Fibroblast of upper back skin (primary cell): ENCODE measurements around the gene PP2D1.
"Not testable (repeated sequence)": the region's sequence is repeated elsewhere in the genome, so short reads cannot be mapped to it uniquely, and the experiment has no call there.

Experiments
- DNase-seq: peaks from one replicate; pipeline ENCODE4 v3.0.0-alpha.2; 2013

The PP2D1 gene

GRCh38 chr3:20039765-20040547 is 27.9 kb upstream of the PP2D1 start, which contains the start of gene KAT2B:
Gene KAT2B, plus strand, starts transcription at chr3:20040446. Its CDS starts 32 bp downstream, at chr3:20040478.
- peak; percentile 46 for DNase-seq

DNA sequence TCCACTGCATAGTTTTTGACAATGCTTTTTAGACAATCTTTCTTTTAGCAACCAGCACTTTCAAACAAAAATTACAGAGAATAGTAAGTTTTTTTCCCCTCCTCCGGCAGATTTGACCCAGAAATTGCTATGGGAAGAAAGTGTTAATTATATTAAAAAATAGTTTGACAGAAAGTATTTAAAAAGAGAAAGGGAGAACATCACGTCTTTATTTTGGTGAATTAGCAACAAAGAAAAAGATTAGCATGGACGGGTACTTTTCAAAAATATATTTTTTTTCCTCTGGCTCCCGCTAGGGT is 27.4 kb upstream of the PP2D1 start:
- DNase-seq, result no peak

DNA sequence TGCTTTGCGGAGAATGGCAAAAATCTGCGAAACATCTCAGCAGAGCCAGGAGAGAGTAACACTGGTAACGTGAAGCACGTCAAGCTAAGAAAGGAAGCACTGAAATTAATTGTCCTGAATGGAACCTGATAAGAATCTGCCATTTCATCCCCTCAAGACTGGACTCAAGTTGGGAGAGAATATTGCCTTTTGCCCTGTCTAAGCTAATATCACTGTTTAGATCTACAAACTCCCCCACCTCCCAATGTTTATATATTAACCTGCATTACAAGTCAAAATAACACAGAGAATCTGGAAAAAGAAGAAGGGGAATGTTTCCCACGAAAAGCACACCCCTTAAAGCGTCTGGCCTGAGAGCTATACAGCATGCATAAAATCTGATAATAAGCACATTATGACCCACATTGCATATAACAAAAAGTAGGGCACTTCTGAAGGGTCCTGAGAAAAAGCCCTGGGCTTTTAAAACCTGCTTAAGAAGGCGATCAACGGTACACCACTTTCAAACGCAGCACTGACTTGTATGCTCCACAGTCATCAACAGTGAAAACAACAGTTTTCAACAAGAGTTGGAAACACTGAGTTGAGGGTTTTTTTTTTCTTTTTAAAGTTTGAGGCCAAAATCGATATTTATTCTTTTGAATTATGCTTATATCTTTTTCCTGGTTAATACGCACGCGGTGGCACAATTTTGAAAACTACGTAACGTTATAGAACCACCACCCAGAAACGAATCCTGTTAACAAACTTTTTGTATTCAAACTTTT is 26.8 kb upstream of the PP2D1 start:
- DNase-seq, result no peak

GRCh38 chr3:20037255-20037996 is 25.4 kb upstream of the PP2D1 start:
- no peak for DNase-seq

- DNase-seq, result no peak
These were observed 23.0 kb upstream of the PP2D1 start for GRCh38 chr3:20035019-20035418.

DNA sequence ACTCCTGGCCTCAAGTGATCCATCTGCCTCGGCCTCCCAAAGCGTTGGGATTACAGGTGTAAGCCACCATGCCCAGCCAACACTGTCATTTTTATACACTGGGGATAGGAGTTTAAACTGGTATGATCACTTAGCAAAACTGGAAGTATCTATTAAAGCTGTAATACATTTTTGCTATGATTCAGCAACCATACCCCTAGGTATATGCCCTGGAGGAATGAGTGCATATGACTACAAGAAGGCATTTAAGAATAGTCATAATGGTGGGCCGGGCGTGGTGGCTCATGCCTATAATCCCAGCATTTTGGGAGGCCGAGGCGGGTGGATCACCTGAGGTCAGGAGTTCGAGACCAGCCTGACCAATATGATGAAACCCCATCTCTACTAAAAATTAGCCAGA is 19.9 kb upstream of the PP2D1 start:
- DNase-seq, result not testable (repeated sequence)

DNA sequence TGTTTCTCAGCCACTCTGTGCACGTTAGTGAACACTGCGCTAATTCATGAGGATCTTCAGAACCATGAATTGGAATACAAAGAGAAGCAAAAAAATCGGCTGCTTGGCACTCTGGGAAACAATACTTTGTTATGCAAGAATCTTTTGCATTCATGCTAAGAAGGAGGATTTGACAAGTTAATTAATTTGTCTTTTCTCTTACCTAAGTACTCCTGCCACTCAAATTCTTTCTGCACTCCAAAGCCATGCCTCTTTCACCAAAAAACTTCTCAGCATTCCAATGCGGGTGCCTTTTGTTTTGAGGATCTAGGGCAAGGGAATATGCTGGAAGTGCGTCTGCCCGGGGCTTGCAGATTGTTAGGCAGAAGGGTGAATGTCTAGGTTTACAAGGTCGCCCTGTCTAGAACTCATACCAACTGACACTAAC is 16.9 kb upstream of the PP2D1 start:
- no peak for DNase-seq

- no peak for DNase-seq
These were observed 15.1 kb upstream of the PP2D1 start for GRCh38 chr3:20027136-20027535.

DNA sequence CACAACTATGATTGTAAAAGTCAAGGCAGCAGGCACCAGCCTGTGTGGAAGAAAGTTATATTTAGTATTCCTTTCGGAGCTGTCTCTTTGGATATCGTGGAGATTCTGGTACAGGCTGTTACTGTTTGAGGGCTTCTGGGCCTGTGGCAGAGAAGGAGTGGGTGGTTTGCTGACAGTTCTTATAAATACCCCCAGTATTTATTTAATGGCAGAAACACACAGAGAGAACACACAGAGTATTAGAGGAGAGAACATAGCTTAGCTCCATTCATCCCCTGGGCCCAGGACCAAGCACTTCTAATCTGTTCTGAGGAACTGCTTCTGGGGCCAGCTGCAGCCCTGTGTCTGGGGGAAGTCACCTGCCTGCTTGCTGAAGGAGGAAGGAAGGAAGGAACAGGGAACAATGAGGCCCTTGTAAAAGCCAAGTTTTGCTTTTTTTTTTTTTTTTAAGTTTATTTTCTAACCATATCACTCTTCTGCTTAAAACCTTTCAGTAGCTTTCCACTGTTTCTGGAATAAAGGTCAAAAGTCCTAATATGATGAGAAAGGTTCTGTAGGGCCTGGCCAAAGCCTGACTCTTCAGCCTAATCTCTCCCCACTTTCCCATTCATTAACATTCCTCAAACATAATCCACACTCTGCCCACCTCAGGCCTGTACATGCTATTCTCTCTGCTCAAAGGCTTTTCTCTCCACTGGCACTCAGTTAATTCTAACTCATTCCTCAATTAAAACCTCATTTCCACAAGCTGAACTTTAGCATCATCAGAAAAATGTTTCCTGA is 11.8 kb upstream of the PP2D1 start:
- no peak for DNase-seq

DNA sequence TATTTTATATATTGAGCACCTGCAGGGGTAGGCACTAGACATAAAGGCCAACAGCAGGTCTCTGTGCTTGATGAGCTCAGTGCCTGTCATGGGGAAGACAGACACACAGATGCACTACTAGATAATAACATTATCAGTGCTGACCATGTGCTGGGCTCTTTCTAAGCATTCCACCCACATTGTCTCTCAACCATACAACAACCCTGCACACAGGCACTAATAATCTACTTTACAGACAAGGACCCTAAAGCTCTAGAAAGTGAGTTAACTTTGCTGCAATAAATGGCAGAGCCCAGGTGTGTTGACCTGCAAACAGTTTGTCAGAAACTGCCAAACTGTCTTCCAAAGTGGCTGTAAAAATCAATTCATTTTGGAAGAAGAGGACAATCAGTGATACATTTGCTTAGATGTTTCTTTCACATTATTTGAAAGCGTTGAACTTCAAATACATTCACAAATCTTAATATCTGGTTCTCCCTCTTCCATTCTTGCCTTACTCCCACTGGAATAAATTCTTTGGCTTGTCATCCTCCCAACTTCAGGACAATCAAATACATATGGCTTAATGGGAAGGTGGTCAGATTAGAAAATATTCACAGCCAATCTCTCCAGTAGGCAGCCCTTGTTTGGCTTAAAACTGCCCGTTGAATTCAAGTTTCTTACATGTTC is 11.0 kb upstream of the PP2D1 start:
- no peak for DNase-seq

- not testable (repeated sequence) for DNase-seq
These were observed 4.0 kb upstream of the PP2D1 start for GRCh38 chr3:20016076-20016475.

DNA sequence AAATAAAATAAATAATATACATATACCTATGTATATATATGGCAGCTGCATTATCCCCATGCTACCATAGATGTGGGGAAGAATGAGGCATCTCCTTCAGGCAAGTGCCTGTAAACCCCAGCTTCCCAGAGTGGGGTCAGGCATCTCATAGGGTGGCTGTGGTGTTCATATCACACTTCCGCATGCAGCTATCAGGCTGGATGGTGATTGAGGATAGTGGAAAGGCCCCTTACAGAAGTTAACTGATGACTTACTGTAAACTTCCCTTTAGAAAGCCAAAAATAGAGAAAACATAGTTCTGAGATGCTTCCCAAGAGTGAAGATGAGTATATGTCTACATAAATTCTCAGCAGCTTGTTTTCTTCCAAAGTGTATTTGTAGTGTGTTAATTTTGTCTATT is 3.5 kb upstream of the PP2D1 start:
- DNase-seq, result no peak

DNA sequence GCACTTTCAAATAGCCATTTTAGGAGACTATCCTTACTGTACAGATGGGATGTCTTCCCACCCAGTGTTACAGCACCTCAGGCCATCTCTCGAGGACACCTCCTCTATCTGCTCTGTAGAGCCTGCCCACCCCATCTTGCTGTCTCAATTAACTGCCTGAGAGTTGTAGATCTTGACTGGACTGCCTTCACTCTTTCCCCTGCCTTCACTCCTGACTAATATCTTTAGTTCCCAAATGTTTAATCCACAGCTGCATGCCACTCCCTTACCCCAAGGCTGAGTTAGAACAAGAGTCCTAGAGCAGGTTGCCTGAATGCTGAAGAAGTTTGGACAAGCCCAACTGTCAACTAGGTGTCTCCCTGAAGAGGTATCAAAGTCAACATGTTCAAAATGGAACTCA is 1.3 kb upstream of the PP2D1 start:
- no peak for DNase-seq

DNA sequence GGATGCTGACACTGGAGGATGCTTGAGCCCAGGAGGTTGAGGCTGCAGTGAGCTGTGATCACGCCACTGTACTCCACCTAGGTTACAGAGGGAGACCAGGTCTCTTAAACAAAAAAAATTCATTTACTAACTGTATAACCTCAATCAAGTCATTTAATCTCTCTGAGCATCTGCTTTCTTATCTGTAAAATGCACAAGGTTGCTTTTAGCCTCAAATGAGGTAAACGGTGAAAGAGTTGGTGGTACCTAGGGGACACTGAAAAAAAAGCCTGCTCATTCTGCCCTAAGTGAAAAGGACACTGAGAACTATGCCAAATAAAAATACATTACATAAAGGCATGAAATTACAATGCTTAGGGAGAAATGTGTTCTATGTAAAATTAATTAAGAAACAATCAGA is 3.4 kb downstream of the PP2D1 start:
- DNase-seq, result no peak

DNA sequence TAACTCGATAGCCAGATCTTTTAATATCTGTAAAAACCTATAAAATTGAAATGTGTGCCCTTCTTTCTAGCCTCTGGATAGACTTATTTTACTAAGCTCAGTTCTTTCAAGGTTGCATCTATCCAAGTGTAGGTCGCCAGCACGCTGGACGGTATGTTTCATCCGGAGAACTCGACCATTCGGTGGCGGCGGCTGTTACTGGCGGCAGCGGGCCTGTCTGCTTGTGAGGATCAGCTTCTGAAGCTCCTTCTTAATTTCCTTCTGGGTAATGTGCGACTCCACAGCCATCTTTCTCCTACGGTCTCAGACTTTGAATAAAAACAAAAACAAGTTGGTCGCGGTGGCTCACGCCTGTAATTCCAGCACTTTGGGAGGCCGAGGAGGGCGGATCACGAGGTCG is 4.1 kb downstream of the PP2D1 start:
- no peak for DNase-seq

DNA sequence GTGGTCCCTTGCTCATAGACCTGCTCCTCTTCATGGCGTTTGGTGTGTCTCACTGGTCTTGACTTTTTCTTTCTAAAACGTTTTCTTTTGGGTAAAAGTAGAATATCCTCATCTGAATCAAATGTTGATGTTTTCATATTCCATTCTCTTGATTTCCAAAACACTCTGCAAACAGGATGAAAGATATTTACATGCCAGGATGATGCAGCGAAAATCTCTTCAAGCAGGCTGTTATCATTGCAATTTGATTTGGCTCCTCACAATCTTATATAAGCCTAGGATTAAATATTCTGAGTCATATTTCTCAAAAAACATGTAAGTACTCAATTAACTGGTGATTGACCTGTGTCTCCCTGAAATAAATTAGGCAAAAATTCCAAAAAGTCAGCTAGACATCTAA is 10.1 kb downstream of the PP2D1 start:
- no peak for DNase-seq

DNA sequence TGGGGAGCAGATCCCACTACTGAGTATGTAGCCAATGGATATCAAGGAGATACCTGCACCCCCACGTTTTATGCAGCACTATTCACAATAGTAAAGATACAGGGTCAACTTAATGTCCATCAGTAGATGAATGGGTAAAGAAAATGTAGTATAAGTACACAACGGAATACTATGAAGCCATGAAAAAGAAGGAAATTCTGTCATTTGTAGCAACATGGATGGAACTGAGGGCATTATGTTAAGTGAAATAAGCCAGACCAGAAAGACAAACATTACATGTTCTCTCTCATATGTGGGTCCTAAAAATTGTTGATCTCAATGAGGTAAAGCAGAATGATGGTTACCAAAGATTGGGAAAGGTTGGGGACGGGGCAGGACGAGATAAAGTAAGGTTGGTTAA is 14.6 kb downstream of the PP2D1 start:
- no peak for DNase-seq

- peak; percentile 22 for DNase-seq
These were observed 17.3 kb downstream of the PP2D1 start for GRCh38 chr3:19994796-19995195.

- not testable (repeated sequence) for DNase-seq
These were observed 23.2 kb downstream of the PP2D1 start for GRCh38 chr3:19988904-19989303.

DNA sequence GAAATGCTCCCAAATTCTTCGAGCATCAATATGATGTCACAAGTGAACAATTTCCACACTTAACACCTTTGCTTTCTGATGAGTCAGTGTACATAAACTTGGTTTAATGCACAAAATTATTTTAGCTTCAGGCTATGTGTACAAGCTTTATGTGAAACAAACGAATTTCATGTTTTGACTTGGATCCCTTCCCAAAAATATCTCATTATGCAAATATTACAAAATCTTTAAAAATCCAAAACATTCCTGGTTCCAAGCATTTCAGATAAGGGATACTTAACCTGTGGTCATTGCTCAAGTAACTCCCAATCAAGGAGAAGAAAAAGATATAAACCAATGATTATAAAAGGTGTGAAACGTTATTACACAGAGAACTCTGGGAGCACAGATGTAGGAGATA is 40.0 kb downstream of the PP2D1 start:
- peak; percentile 41 for DNase-seq

DNA sequence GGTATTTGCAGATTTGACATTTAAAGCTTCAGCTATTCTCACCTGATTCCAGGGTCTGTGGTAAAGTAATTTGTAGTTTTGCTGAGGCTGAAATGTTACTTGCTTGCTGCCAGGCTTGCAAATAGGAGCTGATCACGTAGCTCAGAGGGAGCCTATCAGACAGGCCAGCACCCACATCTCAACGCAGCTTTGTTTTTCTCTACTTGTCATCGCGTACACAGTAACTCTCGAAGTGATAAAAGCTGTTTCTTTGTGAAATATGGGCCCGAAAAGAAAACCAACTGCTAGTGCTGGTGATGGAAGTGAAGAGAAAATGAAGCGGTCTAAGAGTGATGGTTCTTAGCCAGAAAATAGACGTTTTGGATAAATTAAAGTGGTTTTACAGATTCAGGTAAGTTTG is 41.7 kb downstream of the PP2D1 start:
- DNase-seq, result no peak

DNA sequence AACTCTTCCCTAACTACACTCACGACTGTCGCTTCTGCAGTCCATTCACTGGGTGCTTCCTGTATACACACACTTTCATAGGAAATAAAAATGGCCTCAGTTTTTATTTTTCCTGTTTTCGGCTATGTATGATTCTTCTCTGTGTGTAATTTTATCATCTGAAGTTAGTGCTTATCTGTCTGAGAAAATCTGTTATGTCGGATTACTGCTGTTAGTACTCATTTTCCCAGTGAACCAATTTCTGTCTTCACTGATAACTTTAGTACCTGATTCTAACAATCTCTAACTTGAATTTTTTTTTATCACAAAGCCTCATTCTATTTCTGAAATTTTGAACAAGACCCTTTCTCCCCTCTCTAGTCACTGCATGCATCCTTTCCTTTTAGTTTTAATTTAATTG is 44.3 kb downstream of the PP2D1 start:
- no peak for DNase-seq
